ENCODE data around the gene ARHGAP22.

Gene ARHGAP22

GRCh38 chr10:48411510-48411909, 193.4 kb downstream of the ARHGAP22 start:
- no peak for DNase-seq

- DNase-seq = no peak
Measured at GRCh38 chr10:48410503-48410902, 194.4 kb downstream of the ARHGAP22 start.

GRCh38 chr10:48406658-48407057, 198.2 kb downstream of the ARHGAP22 start:
- DNase-seq = no peak

- peak; percentile 53 for DNase-seq
Measured at GRCh38 chr10:48406204-48406603, 198.7 kb downstream of the ARHGAP22 start.

GRCh38 chr10:48404646-48405045, 200.2 kb downstream of the ARHGAP22 start:
- DNase-seq = peak; percentile 40

GRCh38 chr10:48400850-48401220, 204.0 kb downstream of the ARHGAP22 start:
- no peak for DNase-seq

- DNase-seq = peak; percentile 49
Measured at GRCh38 chr10:48400129-48400849, 204.6 kb downstream of the ARHGAP22 start.

GRCh38 chr10:48399551-48399950, 205.3 kb downstream of the ARHGAP22 start:
- DNase-seq = no peak

- no peak for DNase-seq
Measured at GRCh38 chr10:48399056-48399541, 205.8 kb downstream of the ARHGAP22 start.

GRCh38 chr10:48398261-48398660, 206.6 kb downstream of the ARHGAP22 start:
- DNase-seq = no peak

Data from fibroblast of skin of right biceps (primary cell).